A673 (cell line): ENCODE measurements around the gene HYAL3.

Experiments
- EZH2 ChIP-seq: fragments of 200-600 bp; sonication (generic); IDR thresholded peaks from 2 replicates; pipeline ENCODE4 v1.6.1; 2017; ENCODE audit warnings: borderline replicate concordance, low read depth, mild to moderate bottlenecking, mixed read lengths, antibody characterized with exemption, low read length; ENCODE audit not compliant: poor library complexity, severe bottlenecking
- TF ChIP-seq, protein P1 (sequence below): fragments of 300-800, 200-600 bp; sonication (generic); conservative IDR thresholded peaks from 2 replicates; pipeline ENCODE4 v1.5.1; 2017; ENCODE audit warnings: low read depth, mild to moderate bottlenecking, antibody characterized with exemption, low read length, moderate library complexity, mixed read lengths

DNA sequence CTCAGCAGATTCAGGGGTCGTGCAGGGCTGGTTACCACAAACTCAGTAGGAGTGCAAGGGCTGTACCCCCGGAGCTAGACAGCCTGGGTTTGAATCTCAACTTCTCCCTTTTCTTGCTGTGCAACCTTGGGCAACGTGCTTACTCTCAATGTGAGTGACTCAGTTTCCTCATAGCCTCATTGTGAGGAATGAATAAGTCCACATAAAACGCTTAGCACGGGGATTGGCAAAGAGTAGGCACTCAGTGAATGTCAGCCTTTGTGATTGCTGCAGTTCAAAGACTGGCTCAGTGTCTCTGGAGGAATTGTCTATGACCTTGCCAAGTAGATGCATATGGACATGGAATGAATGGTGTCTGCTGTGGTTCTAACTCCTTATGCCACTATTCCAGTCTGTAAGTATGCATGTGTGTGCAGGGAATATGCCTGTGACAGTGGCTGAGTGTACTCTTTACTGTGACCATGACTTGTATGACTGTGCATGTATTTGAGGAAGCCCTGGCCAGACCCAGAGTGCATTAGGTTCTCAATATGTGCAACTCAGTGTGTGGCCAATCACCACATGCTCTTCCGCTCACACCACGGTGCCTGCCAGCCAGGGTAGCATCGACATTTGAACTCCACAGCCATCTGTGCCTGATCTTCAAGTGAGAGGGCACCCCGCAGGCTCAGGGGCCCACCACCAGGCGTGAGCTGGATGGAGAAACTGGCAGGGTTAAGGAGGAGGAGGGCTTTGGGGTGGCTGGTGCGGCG is 900 bp upstream of the HYAL3 start:
- TF ChIP-seq, protein P1, sequence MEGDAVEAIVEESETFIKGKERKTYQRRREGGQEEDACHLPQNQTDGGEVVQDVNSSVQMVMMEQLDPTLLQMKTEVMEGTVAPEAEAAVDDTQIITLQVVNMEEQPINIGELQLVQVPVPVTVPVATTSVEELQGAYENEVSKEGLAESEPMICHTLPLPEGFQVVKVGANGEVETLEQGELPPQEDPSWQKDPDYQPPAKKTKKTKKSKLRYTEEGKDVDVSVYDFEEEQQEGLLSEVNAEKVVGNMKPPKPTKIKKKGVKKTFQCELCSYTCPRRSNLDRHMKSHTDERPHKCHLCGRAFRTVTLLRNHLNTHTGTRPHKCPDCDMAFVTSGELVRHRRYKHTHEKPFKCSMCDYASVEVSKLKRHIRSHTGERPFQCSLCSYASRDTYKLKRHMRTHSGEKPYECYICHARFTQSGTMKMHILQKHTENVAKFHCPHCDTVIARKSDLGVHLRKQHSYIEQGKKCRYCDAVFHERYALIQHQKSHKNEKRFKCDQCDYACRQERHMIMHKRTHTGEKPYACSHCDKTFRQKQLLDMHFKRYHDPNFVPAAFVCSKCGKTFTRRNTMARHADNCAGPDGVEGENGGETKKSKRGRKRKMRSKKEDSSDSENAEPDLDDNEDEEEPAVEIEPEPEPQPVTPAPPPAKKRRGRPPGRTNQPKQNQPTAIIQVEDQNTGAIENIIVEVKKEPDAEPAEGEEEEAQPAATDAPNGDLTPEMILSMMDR, result no peak
- no peak for TF ChIP-seq EZH2
